Inflammatory macrophage treated with lipopolysaccharide for 1 hour (primary cell): ENCODE data around the gene ZFP36L1.
A peak's percentile ranks its signal among the peaks of the same experiment; 100 is the strongest.
"Not testable (repeated sequence)": the region's sequence is repeated elsewhere in the genome, so short reads cannot be mapped to it uniquely, and the experiment has no call there.

Experiments used
- DNase-seq, 2 donors: peaks; one replicate each; pipeline ENCODE4 v3.0.0-alpha.2; 2020 to 2022

ZFP36L1 gene

GRCh38 chr14:68783408-68784225 lies 9.2 kb downstream of the ZFP36L1 start:
- DNase-seq: no peak

DNA sequence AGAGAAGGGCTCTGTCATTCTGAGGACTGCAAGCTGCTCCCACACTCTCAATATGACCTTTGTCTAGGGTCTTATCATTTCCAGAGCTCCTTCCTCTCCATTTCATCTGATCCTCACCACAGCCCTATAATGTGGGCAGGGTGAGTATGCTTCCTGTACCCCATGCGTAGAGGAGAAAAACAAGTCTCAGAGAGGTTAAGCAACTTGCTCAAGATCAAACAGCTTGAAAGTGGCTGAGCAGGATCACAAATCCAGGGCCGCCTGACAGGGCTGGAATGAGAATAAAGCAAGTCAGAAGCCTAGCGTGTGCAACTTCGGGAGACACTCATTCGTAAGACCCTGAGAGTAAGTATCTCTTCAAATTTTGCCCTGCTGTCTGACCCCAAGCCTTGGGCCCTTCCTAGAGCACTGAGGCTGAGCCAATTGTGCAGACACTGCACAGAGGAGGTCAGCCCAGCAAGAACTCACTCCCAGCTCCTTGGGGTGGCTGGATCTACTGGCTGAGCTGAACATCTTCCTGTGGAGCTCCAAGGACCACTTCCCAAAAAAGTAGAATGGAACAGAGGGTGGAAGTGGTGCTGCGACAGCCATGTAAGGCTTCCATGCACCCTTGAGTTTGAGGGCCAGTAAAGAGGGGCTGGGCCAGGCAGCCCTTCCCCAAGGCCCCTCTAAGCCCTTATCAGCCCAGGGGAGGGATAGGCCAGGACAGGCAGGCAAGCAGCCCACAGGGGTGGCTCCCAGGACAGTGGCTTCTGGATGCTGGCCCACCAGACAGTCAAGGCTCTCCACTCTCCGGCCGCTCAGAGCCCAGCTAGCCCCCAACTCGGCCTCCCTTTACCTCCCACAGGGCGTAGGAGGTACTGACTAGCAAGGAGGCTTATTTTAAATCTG lies 10.5 kb downstream of the ZFP36L1 start:
- DNase-seq: no peak

DNA sequence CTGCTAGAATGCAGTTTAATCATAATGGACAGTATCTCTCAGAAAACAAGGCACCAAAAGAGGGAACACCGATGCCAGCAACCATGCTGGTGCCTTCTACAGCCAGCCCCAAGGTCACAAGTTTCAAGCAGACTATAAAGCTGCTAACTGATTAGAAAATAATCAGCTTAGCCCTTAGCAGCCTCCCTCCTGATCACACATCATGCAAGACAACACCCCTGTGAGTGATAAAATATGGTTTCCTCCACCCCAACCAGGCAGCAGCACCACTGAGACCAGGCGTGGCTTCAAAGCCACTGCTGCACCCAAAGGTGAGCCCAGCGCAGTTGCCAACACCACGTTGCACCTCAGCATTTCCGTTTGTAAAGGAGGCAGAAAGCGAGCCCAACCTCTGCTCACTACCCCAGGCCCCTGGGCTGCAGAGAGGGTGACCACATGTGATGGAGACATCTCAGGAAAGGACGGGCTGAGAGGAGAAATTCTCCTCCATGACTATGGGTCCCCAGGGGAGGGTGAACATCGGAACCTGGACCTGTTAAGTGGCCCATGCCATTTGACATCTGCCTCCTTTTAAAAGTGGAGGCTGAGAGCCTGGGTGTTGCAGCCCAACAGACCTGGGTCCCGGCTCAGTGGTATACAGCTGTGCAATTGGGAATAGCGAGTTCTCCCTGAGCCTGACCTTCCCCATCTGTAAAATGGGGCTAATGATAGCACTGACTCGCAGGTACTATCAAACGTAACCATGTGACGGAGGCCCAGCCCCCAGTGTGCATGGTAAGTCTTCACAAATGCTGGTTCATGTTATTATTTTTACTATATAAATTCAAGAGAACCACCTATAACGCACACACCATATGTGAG lies 11.5 kb downstream of the ZFP36L1 start:
- DNase-seq: no peak

DNA sequence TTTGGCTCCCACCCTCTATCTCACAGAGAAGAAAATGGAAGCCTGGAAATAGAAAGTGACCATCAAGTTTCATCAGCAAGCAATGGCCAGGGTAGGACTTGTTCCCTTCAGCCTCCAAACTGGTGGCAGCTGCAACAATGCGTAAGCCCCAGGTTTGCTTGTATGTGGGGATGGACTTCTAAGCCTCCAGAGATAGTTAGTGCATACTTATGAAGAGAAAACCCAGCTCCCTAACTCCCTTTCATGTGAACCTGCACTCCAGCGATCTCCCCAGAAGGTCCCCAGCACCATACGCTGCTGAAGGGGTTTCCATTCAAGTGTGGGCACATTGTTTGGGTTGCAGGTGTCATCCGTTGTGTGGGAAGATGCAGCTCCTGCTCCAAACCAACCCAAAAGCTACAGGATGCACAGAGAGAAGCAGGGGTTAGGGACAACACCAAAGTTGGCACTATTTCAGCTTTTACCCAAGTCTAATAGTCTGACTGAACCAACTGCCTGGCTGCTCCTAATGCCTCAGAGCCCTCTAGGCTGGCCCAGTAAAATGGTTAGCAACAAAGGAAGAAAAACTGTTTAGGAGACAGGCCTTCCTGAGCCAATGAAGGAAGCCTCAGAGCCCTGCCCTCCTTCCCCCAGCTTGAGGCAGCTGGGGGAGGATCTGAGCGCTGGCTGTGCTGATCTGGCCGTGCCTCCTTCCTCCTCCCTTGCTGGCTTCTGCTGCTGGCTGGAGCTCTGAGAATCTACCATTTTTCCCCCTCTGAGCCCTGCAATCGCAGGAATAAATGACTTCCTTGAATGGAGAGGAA lies 12.3 kb downstream of the ZFP36L1 start:
- DNase-seq: peak; percentile 63 to 72

GRCh38 chr14:68779761-68780323 lies 13.0 kb downstream of the ZFP36L1 start:
- DNase-seq: no peak

GRCh38 chr14:68777644-68778043 lies 15.2 kb downstream of the ZFP36L1 start:
- DNase-seq: no peak

GRCh38 chr14:68775614-68776126 lies 17.2 kb downstream of the ZFP36L1 start:
- DNase-seq: peak in 1 of 2 donors; percentile 50

GRCh38 chr14:68774771-68775613 lies 17.9 kb downstream of the ZFP36L1 start:
- DNase-seq: peak in 1 of 2 donors; percentile 71

GRCh38 chr14:68772761-68773381 lies 20.0 kb downstream of the ZFP36L1 start:
- no peak for DNase-seq

- peak in 1 of 2 donors; percentile 43 for DNase-seq
Measured at GRCh38 chr14:68771631-68772030, 21.2 kb downstream of the ZFP36L1 start.

DNA sequence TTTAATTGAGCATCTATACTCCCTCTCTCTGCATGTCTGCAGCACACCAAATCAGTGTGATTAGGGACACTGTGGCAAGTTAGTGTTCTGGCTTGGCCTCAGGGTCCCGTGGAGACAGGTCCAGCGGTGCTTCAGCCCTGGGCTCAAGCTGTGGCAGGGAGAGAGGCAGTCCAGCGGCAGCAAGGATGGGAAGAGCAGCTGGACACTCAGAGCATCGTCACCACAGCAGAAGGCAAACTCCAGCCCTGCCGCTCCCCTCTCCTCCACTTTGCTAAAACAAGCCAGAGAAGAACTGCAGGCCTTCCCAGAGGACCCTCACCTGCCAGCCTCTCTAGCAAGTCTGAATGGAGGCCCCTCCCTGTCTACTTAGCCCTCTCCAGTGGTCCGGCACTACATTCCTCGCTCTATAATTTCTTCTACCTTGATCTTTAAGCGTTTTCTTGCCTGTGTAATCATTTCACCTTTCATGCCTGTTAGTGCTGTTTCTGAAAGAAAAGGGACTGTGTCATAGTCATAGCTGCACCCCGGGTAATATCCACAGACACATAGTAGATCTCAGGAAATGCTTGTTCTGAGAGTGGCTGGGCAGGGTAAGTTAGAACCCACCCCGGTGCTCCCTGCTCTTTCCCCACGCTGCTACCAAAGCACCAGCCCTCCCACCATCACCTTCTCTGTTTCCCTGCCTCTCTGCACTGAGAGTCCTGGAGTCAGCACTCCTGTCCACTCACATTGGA lies 22.1 kb downstream of the ZFP36L1 start:
- no peak for DNase-seq

DNA sequence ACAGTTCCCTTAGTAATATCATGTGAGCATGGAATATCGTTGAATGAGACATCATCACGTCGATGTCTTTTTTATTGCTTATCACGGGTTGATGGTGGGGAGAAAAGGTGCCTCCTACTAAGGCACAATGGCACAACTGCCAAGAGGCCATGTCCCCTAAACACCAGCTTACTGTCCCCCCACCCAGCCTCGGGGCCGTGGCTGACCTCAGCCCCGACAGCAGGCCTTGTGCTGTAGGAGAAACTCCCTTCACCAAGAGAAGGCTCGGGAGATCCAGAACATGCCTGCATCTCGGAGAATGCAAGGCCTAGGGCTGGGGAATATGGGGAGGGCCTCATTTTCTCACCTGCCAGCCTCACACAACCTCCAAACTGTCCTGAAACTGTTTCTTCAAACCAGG lies 22.8 kb downstream of the ZFP36L1 start:
- DNase-seq: no peak

- no peak for DNase-seq
Measured at GRCh38 chr14:68768316-68768715, 24.6 kb downstream of the ZFP36L1 start.

- DNase-seq: no peak
Measured at GRCh38 chr14:68767248-68767645, 25.6 kb downstream of the ZFP36L1 start.

DNA sequence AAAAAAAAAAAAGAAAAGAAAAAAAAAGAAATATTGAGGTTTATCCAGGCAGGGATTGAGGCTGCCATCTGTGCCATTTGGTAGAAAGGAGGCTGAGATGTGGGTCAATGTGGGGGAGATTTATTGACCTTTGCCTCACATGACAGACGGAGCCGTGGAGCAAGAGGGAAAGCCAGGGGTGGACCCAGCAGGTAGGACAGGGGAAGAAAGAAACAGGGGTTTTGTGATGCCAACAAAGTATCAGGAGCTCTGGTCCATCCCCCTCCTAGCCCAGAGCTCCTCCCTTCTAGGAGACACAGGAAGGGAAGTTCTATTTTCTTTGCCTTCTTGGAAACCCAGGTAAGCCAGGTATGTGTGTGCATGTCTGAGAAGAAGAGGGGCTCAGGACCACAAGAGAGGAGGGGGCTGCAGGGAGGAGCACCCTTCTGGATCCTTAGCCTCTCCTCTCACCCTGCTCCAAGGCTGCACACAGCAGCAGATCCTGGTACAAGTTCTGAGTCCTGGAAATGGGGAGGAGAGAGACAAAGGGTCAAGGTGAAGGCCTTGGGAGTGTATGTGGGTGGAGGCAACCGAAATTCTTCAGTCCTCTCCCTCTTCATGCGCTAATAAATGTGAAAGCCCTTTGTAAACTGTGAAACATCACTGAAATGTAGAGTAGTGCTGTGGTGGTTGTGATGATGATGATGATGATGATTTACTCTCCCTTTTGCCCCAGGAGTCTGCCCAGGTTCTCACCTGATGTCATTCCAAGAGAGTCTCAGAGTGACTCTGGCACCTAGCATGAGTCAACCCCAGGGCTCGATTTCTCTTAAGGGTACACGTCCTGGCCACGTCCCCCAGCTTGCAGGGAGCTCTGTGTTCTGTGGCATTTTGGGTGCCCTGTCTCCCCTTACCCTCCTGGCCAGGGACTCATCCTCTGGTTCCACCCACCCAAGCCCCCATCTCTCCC lies 26.3 kb downstream of the ZFP36L1 start:
- DNase-seq: no peak

DNA sequence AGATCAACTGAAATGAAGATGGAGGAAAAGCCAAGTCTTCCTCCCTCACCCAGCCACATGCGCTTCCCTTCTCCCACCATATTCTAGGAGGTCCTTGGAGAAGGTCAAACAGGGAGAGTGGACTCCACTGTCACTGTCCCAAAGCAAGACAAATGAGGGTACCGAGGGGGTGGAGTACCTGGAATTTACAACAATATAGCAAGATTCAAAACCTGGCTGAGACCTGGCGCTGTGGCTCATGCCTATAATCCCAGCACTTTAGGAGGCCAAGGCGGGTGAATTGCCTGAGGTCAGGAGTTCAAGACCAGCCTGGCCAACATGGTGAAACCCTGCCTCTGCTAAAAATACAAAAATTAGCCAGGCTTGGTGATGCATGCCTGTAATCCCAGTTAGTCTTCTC lies 29.0 kb downstream of the ZFP36L1 start:
- not testable (repeated sequence) for DNase-seq

GRCh38 chr14:68762953-68763764 lies 29.7 kb downstream of the ZFP36L1 start:
- no peak for DNase-seq
